ENCODE results near the gene PACRG.

PACRG gene

GRCh38 chr6:163179061-163179460 is 451.3 kb downstream of the PACRG start:
- Histone ChIP-seq H3K27me3 (peaks cover 0 to 4% of the 10 kb centered on the region in 2 donors), H3K4me1 (peaks cover 0 to 16% (median 6%) of the 10 kb centered on the region in 4 donors), H3K27ac (no peak overlapping the region), H3K9me3 (no peaks in the 10 kb centered on the region), H3K4me3 (no peak overlapping the region), H3K36me3 (no peaks in the 10 kb centered on the region)
- no peak for TF ChIP-seq CTCF (IDR thresholded peaks at IDR 0.05)
- no peak for DNase-seq
- intact Hi-C loops (cut with DNase I; ENCODE audit: low total_unique reads): loop anchor here (10.0 kb wide), 1 partner anchor 766 kb away; no protein-coding TSS in a partner anchor

GRCh38 chr6:163179721-163180120 is 451.9 kb downstream of the PACRG start:
- no peak overlapping the region for H3K27ac ChIP-seq
- intact Hi-C loops (cut with DNase I; ENCODE audit: low total_unique reads): loop anchor here (10.0 kb wide), 1 partner anchor 765 kb away; no protein-coding TSS in a partner anchor
- H3K4me3 ChIP-seq: no peak overlapping the region
- no peak for DNase-seq
- H3K4me1 ChIP-seq: peaks cover 0 to 18% (median 6%) of the 10 kb centered on the region in 4 donors
- no peaks in the 10 kb centered on the region for H3K36me3 ChIP-seq
- no peaks in the 10 kb centered on the region for H3K9me3 ChIP-seq
- H3K27me3 ChIP-seq: peaks cover 0 to 4% of the 10 kb centered on the region in 2 donors
- TF ChIP-seq CTCF (IDR thresholded peaks at IDR 0.05): no peak

- Histone ChIP-seq H3K4me1 (peaks cover 0 to 18% (median 6%) of the 10 kb centered on the region in 4 donors), H3K27me3 (peaks cover 0 to 4% of the 10 kb centered on the region in 2 donors), H3K4me3 (no peak overlapping the region), H3K36me3 (no peaks in the 10 kb centered on the region), H3K27ac (no peak overlapping the region), H3K9me3 (no peaks in the 10 kb centered on the region)
- peak; percentile 74 to 75 for DNase-seq
- intact Hi-C loops (cut with DNase I; ENCODE audit: low total_unique reads): no loop called here
- peak; percentile 57 to 69 for TF ChIP-seq CTCF (IDR thresholded peaks at IDR 0.05)
Measured at GRCh38 chr6:163180874-163181541, 453.2 kb downstream of the PACRG start.

GRCh38 chr6:163181666-163182180 is 453.9 kb downstream of the PACRG start:
- no peak overlapping the region for H3K27ac ChIP-seq

GRCh38 chr6:163182696-163183095 is 454.9 kb downstream of the PACRG start:
- no peaks in the 10 kb centered on the region for H3K36me3 ChIP-seq
- TF ChIP-seq CTCF (IDR thresholded peaks at IDR 0.05): no peak
- no peak overlapping the region for H3K4me3 ChIP-seq
- H3K27me3 ChIP-seq: peaks cover 0 to 4% of the 10 kb centered on the region in 2 donors
- DNase-seq: no peak
- intact Hi-C loops (cut with DNase I; ENCODE audit: low total_unique reads): no loop called here
- no peaks in the 10 kb centered on the region for H3K9me3 ChIP-seq
- no peak overlapping the region for H3K27ac ChIP-seq
- H3K4me1 ChIP-seq: peaks cover 0 to 18% (median 6%) of the 10 kb centered on the region in 4 donors

More at GRCh38 chr6:163181666-163182180, 453.9 kb downstream of the PACRG start:
- H3K36me3 ChIP-seq: no peaks in the 10 kb centered on the region
- DNase-seq: no peak
- H3K9me3 ChIP-seq: no peaks in the 10 kb centered on the region
- intact Hi-C loops (cut with DNase I; ENCODE audit: low total_unique reads): no loop called here
- H3K4me3 ChIP-seq: no peak overlapping the region
- peaks cover 0 to 18% (median 6%) of the 10 kb centered on the region in 4 donors for H3K4me1 ChIP-seq
- H3K27me3 ChIP-seq: peaks cover 0 to 4% of the 10 kb centered on the region in 2 donors
- no peak for TF ChIP-seq CTCF (IDR thresholded peaks at IDR 0.05)
